ENCODE measurements around the gene ADGRL3. TPM values are rescaled to one million over a fixed set of nuclear protein-coding genes. Genes with fewer than 3 reads are reported as not detected.

Gene ADGRL3
- total RNA-seq, 4 donors from 2014 or later: 4.6 to 7.1 (median 6.3) TPM

DNA sequence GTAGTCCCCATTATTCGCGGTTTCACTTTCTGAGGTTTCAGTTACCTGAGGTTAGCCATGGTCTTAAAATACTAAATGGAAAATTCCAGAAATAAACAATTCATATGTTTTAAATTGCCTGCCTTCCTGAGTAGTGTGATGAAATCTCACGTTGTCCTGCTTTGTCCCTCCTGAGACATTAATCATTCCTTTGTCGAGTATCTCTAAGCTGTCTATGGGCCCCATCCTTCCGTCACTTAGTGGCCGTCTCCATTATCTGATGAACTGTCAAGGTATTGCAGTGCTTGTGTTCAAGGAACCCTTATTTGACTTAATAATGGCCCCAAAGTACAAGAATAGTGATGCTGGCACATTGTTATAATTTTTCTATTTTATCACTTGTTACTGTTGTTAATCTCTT, 94.8 kb downstream of the ADGRL3 start:
- Histone ChIP-seq H3K4me1 (no peaks in the 10 kb centered on the region), H3K27me3 (no peaks in the 10 kb centered on the region), H3K27ac (replicated peaks in 1 of 4) (no peak overlapping the region), H3K9me3 (no peaks in the 10 kb centered on the region), H3K4me3 (no peak overlapping the region), H3K36me3 (no peaks in the 10 kb centered on the region)
- 83% methylated on average over 6 of the region's 6 CpGs for WGBS
- TF ChIP-seq POLR2AphosphoS5 (IDR thresholded peaks at IDR 0.05) (no peak), EP300 (IDR thresholded peaks at IDR 0.05) (no peak), POLR2A (IDR thresholded peaks at IDR 0.05; ENCODE audit: low read depth) (no peak)
- TF ChIP-seq, protein P1, sequence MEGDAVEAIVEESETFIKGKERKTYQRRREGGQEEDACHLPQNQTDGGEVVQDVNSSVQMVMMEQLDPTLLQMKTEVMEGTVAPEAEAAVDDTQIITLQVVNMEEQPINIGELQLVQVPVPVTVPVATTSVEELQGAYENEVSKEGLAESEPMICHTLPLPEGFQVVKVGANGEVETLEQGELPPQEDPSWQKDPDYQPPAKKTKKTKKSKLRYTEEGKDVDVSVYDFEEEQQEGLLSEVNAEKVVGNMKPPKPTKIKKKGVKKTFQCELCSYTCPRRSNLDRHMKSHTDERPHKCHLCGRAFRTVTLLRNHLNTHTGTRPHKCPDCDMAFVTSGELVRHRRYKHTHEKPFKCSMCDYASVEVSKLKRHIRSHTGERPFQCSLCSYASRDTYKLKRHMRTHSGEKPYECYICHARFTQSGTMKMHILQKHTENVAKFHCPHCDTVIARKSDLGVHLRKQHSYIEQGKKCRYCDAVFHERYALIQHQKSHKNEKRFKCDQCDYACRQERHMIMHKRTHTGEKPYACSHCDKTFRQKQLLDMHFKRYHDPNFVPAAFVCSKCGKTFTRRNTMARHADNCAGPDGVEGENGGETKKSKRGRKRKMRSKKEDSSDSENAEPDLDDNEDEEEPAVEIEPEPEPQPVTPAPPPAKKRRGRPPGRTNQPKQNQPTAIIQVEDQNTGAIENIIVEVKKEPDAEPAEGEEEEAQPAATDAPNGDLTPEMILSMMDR (IDR thresholded peaks at IDR 0.05): no peak
- intact Hi-C loops (cut with DNase I): no loop called here
- no peak for DNase-seq (ENCODE audit: extremely low spot score)

DNA sequence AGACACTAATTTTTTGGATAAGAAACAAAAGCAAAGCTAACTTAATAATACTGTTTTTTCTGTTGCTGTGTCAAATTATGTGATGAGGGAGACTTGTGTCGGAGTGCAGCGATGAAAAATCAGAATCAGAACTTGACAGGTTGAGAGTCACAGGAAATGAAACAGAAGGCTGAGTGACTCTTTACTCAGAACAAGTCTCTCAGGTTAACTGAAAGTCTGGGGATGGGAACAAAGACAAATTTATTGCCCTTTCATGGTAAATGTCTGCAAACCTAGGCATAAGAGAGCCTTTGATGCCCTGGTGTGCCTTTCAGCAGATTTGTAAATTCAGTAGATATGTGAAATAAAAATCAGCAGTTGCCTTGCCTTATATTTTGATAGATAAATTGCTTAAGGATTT, 96.0 kb downstream of the ADGRL3 start:
- Histone ChIP-seq H3K27ac (replicated peaks in 1 of 4) (no peak overlapping the region), H3K4me1 (no peaks in the 10 kb centered on the region), H3K4me3 (no peak overlapping the region), H3K27me3 (no peaks in the 10 kb centered on the region), H3K9me3 (no peaks in the 10 kb centered on the region), H3K36me3 (no peaks in the 10 kb centered on the region)
- intact Hi-C loops (cut with DNase I): no loop called here
- no peak for DNase-seq (ENCODE audit: extremely low spot score)
- WGBS: 73% methylated on average over 2 of the region's 2 CpGs
- TF ChIP-seq POLR2A (IDR thresholded peaks at IDR 0.05; ENCODE audit: low read depth): no peak
- TF ChIP-seq, protein P1 (IDR thresholded peaks at IDR 0.05): no peak

DNA sequence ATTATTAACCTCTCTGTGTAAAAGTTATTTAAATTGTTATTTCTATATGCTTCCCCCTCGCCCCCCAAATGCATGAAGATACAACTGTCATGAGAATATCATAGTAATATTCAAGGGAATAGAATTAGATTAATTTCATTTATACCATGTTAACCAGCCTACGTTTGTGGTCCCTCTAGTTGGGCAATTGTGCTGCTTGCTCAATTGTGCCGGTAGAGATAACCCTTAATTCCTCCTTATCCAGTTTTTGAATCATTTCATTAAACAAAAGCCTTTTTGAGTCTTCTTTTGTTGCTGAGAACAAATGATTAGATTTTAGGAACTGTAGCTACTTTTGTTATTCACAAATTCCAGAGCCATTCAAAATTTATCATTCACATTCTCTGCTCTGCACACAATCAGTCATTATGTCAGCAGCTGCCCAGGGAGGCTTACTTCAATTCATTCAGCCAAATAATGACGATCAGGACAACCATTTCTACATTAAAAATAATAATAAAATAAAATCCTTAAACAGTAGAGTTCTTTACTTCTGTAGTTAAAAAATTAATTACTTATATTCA, 98.1 kb downstream of the ADGRL3 start:
- no peak overlapping the region for H3K27ac ChIP-seq (replicated peaks in 1 of 4)
- no peak for DNase-seq (ENCODE audit: extremely low spot score)
- H3K4me1 ChIP-seq: no peaks in the 10 kb centered on the region
- no peaks in the 10 kb centered on the region for H3K27me3 ChIP-seq
- no peaks in the 10 kb centered on the region for H3K9me3 ChIP-seq
- intact Hi-C loops (cut with DNase I): no loop called here
- H3K4me3 ChIP-seq: no peak overlapping the region
- no peaks in the 10 kb centered on the region for H3K36me3 ChIP-seq
- TF ChIP-seq, protein P1 (IDR thresholded peaks at IDR 0.05): no peak
- TF ChIP-seq POLR2AphosphoS5 (IDR thresholded peaks at IDR 0.05) (no peak), POLR2A (IDR thresholded peaks at IDR 0.05; ENCODE audit: low read depth) (no peak)
- WGBS: 75% methylated on average over 4 of the region's 4 CpGs

DNA sequence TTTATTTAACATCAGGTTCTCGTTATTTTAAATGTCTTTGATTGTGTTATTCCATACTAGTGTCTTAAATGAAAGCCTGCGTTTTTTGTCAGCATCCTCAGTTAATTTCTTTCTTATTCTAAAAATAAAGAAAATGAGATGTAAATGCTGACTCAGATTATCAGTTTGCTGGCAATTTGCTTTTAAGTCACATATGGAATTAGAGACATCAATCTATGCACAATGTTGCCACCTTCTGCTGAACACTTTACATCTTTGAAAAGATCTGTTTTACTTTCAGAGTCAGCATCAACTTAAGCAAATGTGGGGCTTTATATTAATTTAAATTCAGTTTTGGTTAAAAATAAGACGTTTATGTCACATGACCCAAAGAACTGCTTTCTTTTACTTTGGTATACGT, 99.2 kb downstream of the ADGRL3 start:
- H3K4me1 ChIP-seq: no peaks in the 10 kb centered on the region
- 84% methylated on average over 4 of the region's 4 CpGs for WGBS
- intact Hi-C loops (cut with DNase I): no loop called here

More for the DNA sequence above, 99.2 kb downstream of the ADGRL3 start:
- H3K27me3 ChIP-seq: no peaks in the 10 kb centered on the region
- no peak for DNase-seq (ENCODE audit: extremely low spot score)
- H3K36me3 ChIP-seq: no peaks in the 10 kb centered on the region
- H3K9me3 ChIP-seq: no peaks in the 10 kb centered on the region
- no peak overlapping the region for H3K4me3 ChIP-seq
- no peak for TF ChIP-seq POLR2AphosphoS5 (IDR thresholded peaks at IDR 0.05)
- TF ChIP-seq EP300 (IDR thresholded peaks at IDR 0.05): no peak
- TF ChIP-seq, protein P1 (IDR thresholded peaks at IDR 0.05): no peak
- TF ChIP-seq POLR2A (IDR thresholded peaks at IDR 0.05; ENCODE audit: low read depth): no peak
- H3K27ac ChIP-seq (replicated peaks in 1 of 4): no peak overlapping the region

Data from esophagus muscularis mucosa (tissue), 4 donors.